ENCODE data around the gene ZDHHC16.

GRCh38 chr10:97475936-97476594 lies 30.1 kb downstream of the ZDHHC16 start:
- TF ChIP-seq POLR2A (IDR thresholded peaks at IDR 0.05) = no peak
- TF ChIP-seq CTCF (IDR thresholded peaks at IDR 0.05) = no peak
